Neutrophil (primary cell): ENCODE results near the gene DYNLL1.
"Not testable (repeated sequence)": the region's sequence is repeated elsewhere in the genome, so short reads cannot be mapped to it uniquely, and the experiment has no call there.

Experiments used
- H3K27ac ChIP-seq: fragments of 200-600 bp; sonication (generic); 2 replicates; pipeline ENCODE4 v1.5.1; 2016; ENCODE audit warnings: mild to moderate bottlenecking, moderate library complexity
- H3K27me3 ChIP-seq: fragments of 200-600 bp; sonication (generic); 2 replicates; pipeline ENCODE4 v1.6.0; 2016; ENCODE audit warnings: mild to moderate bottlenecking
- H3K36me3 ChIP-seq: fragments of 200-600 bp; sonication (generic); 2 replicates; pipeline ENCODE4 v1.5.1; 2017
- H3K4me1 ChIP-seq, 2 experiments: fragments of 200-600 bp in 1 of 2; sonication (generic) in 1 of 2; 1 replicate in 1 of 2; 2 replicates in 1 of 2; pipeline versions ENCODE4 v1.5.1 to v1.6.1; 2013 to 2016; ENCODE audit warnings: low read depth in 1 of 2, low read length in 1 of 2, mild to moderate bottlenecking in 1 of 2, moderate library complexity in 1 of 2; ENCODE audit not compliant: control insufficient read depth in 1 of 2, insufficient read depth in 1 of 2
- H3K4me3 ChIP-seq, 2 experiments: fragments of 200-600 bp in 1 of 2; sonication (generic) in 1 of 2; 1 replicate in 1 of 2; 2 replicates in 1 of 2; pipeline ENCODE4 v1.5.1; 2013 to 2016; ENCODE audit warnings: low read depth in 1 of 2, low read length in 1 of 2, mild to moderate bottlenecking in 1 of 2, moderate library complexity in 1 of 2
- H3K9me3 ChIP-seq: fragments of 200-600 bp; sonication (generic); 2 replicates; pipeline ENCODE4 v1.5.1; 2016
- CTCF ChIP-seq: fragments of 200-600 bp; sonication (generic); IDR thresholded peaks from 2 replicates; pipeline ENCODE4 v1.5.1; 2016; ENCODE audit warnings: antibody characterized with exemption

Gene DYNLL1

GRCh38 chr12:120495731-120496412 is at the start of gene DYNLL1:
Gene DYNLL1, plus strand, starts transcription at chr12:120496113. Its CDS starts 309 bp downstream, at chr12:120496422.
- Histone ChIP-seq H3K27ac (peak within 1 kb of the TSS; percentile 47), H3K27me3 (no peaks in the 10 kb centered on the region), H3K4me3 (peak within 1 kb of the TSS; percentile 76 to 80), H3K9me3 (no peaks in the 10 kb centered on the region), H3K4me1 (peaks cover 11 to 16% of the 10 kb centered on the region in 2 experiments), H3K36me3 (peaks cover 11% of the 10 kb centered on the region)
- peak; percentile 30 for TF ChIP-seq CTCF

GRCh38 chr12:120446844-120447178 is 49.1 kb upstream of the DYNLL1 start:
- Histone ChIP-seq H3K27ac (peak overlapping the region; percentile 86), H3K4me3 (peak overlapping the region; percentile 73 to 89), H3K36me3 (peaks cover 22% of the 10 kb centered on the region), H3K4me1 (peaks cover 14 to 20% of the 10 kb centered on the region in 2 experiments)
- not testable (repeated sequence) for H3K9me3 ChIP-seq, H3K27me3 ChIP-seq

DNA sequence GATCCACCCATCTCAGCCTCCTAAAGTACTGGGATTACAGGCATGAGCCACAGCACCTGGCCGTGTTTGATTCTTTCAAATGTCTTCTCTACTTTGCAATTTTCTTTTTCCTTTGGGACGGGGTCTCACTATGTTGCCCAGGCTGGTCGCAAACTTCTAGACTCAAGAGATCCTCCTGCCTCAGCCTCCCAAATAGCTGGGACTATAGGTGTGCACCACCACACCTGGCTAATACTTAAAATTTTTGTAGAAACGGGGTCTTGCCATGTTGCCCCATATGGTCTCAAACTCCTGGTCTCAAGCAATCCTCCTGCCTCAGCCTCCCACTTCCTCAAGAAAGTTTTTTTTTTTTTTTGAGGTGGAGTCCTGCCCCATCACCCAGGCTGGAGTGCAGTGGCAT is 47.9 kb upstream of the DYNLL1 start:
- no peak for TF ChIP-seq CTCF
- peaks cover 12% of the 10 kb centered on the region for H3K36me3 ChIP-seq
- H3K4me3 ChIP-seq: no peak overlapping the region

DNA sequence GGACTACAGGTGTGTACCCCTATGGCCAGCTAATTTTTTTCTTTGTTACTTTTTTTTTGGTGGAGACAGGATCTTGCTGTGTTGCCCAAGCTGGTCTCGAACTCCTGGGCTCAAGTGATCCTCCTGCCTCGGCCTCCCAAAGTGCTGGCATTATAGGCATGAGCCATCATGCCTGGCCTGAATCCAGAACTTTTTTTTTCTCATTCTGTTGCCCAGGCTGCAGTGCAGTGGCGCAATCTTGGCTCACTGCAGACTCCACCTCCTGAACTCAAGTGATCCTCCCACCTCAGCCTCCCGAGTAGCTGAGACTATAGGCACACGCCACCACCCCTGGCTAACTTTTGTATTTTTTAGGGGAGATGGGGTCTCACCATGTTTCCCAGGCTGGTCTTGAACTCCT is 43.4 kb upstream of the DYNLL1 start:
- H3K4me1 ChIP-seq, H3K27me3 ChIP-seq, H3K9me3 ChIP-seq, H3K27ac ChIP-seq, H3K4me3 ChIP-seq: not testable (repeated sequence)
- H3K36me3 ChIP-seq: peaks cover 26% of the 10 kb centered on the region

More for the DNA sequence above, 47.9 kb upstream of the DYNLL1 start:
- Histone ChIP-seq H3K4me1 (peaks cover 14 to 20% of the 10 kb centered on the region in 2 experiments), H3K27me3 (no peaks in the 10 kb centered on the region), H3K9me3 (no peaks in the 10 kb centered on the region), H3K27ac (no peak overlapping the region)

- Histone ChIP-seq H3K36me3 (peaks cover 33% of the 10 kb centered on the region), H3K9me3 (no peaks in the 10 kb centered on the region), H3K27me3 (no peaks in the 10 kb centered on the region), H3K4me1 (no peaks in the 10 kb centered on the region), H3K27ac (no peak overlapping the region), H3K4me3 (no peak overlapping the region)
- no peak for TF ChIP-seq CTCF
Measured at GRCh38 chr12:120453060-120453750, 42.7 kb upstream of the DYNLL1 start.

DNA sequence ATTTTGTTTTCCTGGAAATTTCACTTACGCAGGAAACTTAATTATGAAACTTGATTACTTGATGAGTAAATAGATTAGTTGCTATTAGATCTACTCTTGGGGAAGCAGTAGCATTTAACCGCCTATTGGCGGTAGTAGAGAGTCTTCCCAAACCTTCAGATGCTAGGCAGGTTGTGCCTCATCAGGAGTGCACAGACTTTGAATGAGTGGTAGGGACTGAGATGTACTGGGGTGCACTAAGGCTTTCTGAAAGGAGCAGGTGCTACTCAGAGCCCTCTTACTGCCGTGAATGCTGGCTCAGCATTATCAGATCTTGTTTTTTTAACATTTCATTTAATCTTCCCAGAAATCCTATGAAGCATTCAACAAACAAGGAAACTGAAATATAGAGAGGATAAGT is 41.9 kb upstream of the DYNLL1 start:
- Histone ChIP-seq H3K27ac (no peak overlapping the region), H3K27me3 (no peaks in the 10 kb centered on the region), H3K4me1 (no peaks in the 10 kb centered on the region), H3K9me3 (no peaks in the 10 kb centered on the region), H3K4me3 (no peak overlapping the region), H3K36me3 (peaks cover 41% of the 10 kb centered on the region)
- TF ChIP-seq CTCF: peak; percentile 43
